Measurements from ENCODE around the gene SCARF2. TPM values are rescaled to one million over a fixed set of nuclear protein-coding genes. Genes with fewer than 3 reads are reported as not detected.

SCARF2 gene
- total and polyA plus RNA-seq, 2 of the 8 experiments (the other 6 are each of a cell fraction or from before 2014, with no cell fraction given), result 4.2 to 9.8 TPM

GRCh38 chr22:20455709-20456063 lies 18.1 kb upstream of the SCARF2 start (continued):
- no peak for TF ChIP-seq KDM1A (IDR thresholded peaks at IDR 0.05; ENCODE audit: borderline replicate concordance, low read length)
- no peak for TF ChIP-seq NANOG (IDR thresholded peaks at IDR 0.05; ENCODE audit: insufficient read depth, low read depth, low read length, poor library complexity, severe bottlenecking)
- no peak for TF ChIP-seq SIN3A (conservative IDR thresholded peaks at IDR 0.05 in 1 of 2, IDR thresholded peaks at IDR 0.05 in 1 of 2; ENCODE audit: low read depth in 1 of 2, low read length in 2 of 2)
- no peak for TF ChIP-seq CBX8 (IDR thresholded peaks at IDR 0.05; ENCODE audit: borderline replicate concordance, low read depth, low read length)
